SK-N-MC (cell line): ENCODE data around the gene PLAC8.
"Not testable (repeated sequence)": the region's sequence is repeated elsewhere in the genome, so short reads cannot be mapped to it uniquely, and the experiment has no call there.

ENCODE experiments used
- EZH2 ChIP-seq: fragments of 200-600 bp; sonication (generic); IDR thresholded peaks from one replicate; pipeline ENCODE4 v1.6.1; 2017; ENCODE audit warnings: antibody characterized with exemption
- FOXP2 ChIP-seq: optimal IDR thresholded peaks from 2 replicates; pipeline ENCODE3; 2011; ENCODE audit warnings: mild to moderate bottlenecking, moderate library complexity; ENCODE audit not compliant: insufficient read depth; ENCODE audit errors: extremely low read length, control extremely low read depth
- POLR2AphosphoS5 ChIP-seq: IDR thresholded peaks from 2 replicates; pipeline ENCODE4 v1.6.1; 2012; ENCODE audit warnings: mild to moderate bottlenecking, low read depth, low read length, borderline replicate concordance

DNA sequence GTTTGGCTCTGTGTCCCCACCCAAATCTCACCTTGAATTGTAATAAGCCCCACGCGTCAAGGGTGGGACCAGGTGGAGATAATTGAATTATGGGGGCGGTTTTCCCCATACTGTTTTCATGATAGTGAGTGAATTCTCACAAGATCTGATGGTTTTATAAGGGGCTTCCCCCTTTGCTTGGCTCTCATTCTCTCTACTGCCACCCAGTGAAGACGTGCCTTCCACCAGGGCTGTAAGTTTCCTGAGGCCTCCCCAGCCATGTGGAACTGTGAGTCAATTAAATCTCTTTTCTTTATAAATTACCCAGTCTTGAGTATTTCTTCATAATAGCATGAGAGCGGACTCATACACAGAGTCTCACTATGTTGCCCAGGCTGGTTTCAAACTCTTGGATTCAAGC lies 31.2 kb upstream of the PLAC8 start:
- TF ChIP-seq EZH2, POLR2AphosphoS5, FOXP2: not testable (repeated sequence)
